GM18502 (cell line): ENCODE results near the gene B3GNT8.
A peak's percentile ranks its signal among the peaks of the same experiment; 100 is the strongest.
"Not testable (repeated sequence)": the region's sequence is repeated elsewhere in the genome, so short reads cannot be mapped to it uniquely, and the experiment has no call there.

Experiments used
- ATAC-seq: cut with Tn5 transposase; IDR thresholded peaks from one replicate; pipeline ENCODE4 v1.9.1; 2021; ENCODE audit warnings: mild to moderate bottlenecking; ENCODE audit not compliant: unreplicated experiment, poor library complexity

Gene B3GNT8

GRCh38 chr19:41426952-41427646 lies at the start of gene B3GNT8:
B3GNT8 (minus strand) TSS chr19:41427374; CDS start chr19:41426778, 596 bp downstream.
- ATAC-seq, result peak; percentile 52

- no peak for ATAC-seq
Measured at GRCh38 chr19:41476583-41476982, 49.4 kb upstream of the B3GNT8 start.

- not testable (repeated sequence) for ATAC-seq
Measured at GRCh38 chr19:41463257-41464256, 36.4 kb upstream of the B3GNT8 start.

GRCh38 chr19:41462497-41462896 lies 35.3 kb upstream of the B3GNT8 start:
- no peak for ATAC-seq

GRCh38 chr19:41457241-41457640 lies 30.1 kb upstream of the B3GNT8 start:
- ATAC-seq, result peak; percentile 73

- ATAC-seq, result no peak
Measured at GRCh38 chr19:41456342-41456918, 29.3 kb upstream of the B3GNT8 start.

GRCh38 chr19:41455936-41456335 lies 28.8 kb upstream of the B3GNT8 start:
- ATAC-seq, result no peak

- ATAC-seq, result no peak
Measured at GRCh38 chr19:41452584-41453275, 25.6 kb upstream of the B3GNT8 start.

- no peak for ATAC-seq
Measured at GRCh38 chr19:41449865-41450178, 22.6 kb upstream of the B3GNT8 start.

- no peak for ATAC-seq
Measured at GRCh38 chr19:41449079-41449864, 22.1 kb upstream of the B3GNT8 start.

- ATAC-seq, result no peak
Measured at GRCh38 chr19:41447732-41448332, 20.7 kb upstream of the B3GNT8 start.

GRCh38 chr19:41445575-41445974 lies 18.4 kb upstream of the B3GNT8 start:
- no peak for ATAC-seq

GRCh38 chr19:41443813-41444455 lies 16.8 kb upstream of the B3GNT8 start:
- ATAC-seq, result no peak

GRCh38 chr19:41442473-41443355 lies 15.5 kb upstream of the B3GNT8 start, which contains the start of gene ERICH4:
ERICH4 (plus strand) TSS chr19:41443156; CDS start chr19:41443170, 14 bp downstream.
- ATAC-seq, result no peak

GRCh38 chr19:41441321-41441945 lies 14.3 kb upstream of the B3GNT8 start:
- ATAC-seq, result no peak

- ATAC-seq, result peak; percentile 84
Measured at GRCh38 chr19:41439441-41440222, 12.5 kb upstream of the B3GNT8 start, which contains the start of gene DMAC2. DMAC2 (minus strand) TSS chr19:41439912; CDS start chr19:41439899, 13 bp downstream.
